OCI-LY3 (cell line): Measurements from ENCODE around the gene SLC17A9.

Experiments used
- EZH2phosphoT487 ChIP-seq: fragments of 200-600 bp; shearing (Covaris generic); IDR thresholded peaks from 2 replicates; pipeline ENCODE4 v1.6.1; 2018; ENCODE audit warnings: antibody characterized with exemption, mixed run types, low read depth
- TF ChIP-seq, protein P1 (sequence below): fragments of 200-600, 300-600 bp; sonication (generic); IDR thresholded peaks from 2 replicates; pipeline ENCODE4 v1.5.1; 2014; ENCODE audit warnings: antibody characterized with exemption, low read length, low read depth

- TF ChIP-seq, protein P1, sequence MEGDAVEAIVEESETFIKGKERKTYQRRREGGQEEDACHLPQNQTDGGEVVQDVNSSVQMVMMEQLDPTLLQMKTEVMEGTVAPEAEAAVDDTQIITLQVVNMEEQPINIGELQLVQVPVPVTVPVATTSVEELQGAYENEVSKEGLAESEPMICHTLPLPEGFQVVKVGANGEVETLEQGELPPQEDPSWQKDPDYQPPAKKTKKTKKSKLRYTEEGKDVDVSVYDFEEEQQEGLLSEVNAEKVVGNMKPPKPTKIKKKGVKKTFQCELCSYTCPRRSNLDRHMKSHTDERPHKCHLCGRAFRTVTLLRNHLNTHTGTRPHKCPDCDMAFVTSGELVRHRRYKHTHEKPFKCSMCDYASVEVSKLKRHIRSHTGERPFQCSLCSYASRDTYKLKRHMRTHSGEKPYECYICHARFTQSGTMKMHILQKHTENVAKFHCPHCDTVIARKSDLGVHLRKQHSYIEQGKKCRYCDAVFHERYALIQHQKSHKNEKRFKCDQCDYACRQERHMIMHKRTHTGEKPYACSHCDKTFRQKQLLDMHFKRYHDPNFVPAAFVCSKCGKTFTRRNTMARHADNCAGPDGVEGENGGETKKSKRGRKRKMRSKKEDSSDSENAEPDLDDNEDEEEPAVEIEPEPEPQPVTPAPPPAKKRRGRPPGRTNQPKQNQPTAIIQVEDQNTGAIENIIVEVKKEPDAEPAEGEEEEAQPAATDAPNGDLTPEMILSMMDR: no peak
- no peak for TF ChIP-seq EZH2phosphoT487
These were observed 10.1 kb upstream of the SLC17A9 start for GRCh38 chr20:62942456-62942855.
